NCI-H526 treated with DMSO at 0.1 percent for 48 hours (cell line): ENCODE results near the gene TNFRSF4.

Experiments
- DNase-seq: peaks from one replicate; lab custom pipeline; 2025; lab: John Stamatoyannopoulos, UW

Gene TNFRSF4

DNA sequence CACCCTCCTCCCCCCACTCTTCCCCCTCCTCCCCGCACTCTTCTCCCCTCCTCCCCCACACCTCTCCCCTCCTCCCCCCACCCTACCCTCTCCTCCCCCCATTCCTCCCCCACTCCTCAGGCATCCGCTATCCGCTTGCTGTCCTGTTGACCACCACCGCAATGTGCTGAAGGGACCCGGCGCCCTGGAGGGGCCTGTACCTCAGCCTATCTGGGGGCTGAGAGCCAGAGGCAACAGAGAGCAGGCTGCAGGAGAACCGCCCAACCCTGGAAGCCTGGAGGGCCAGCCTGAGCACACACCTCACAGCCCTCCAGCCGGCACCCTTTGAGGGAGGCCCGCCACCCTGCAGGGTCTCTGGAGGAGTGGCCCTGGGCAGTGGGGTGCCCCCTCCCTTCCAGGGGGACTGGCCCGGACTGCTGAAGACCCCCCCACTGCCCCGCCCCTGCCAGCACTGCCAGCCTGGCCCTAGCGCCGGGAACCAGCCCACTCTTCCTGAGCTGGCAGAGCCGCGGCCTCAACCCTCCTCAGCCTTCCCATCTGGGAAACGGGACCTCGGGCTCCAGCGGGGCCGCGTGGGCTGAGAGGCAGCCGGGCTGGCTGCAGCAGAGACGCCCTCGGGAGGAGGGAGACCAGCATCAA is 31.3 kb upstream of the TNFRSF4 start:
- no peak for DNase-seq

DNA sequence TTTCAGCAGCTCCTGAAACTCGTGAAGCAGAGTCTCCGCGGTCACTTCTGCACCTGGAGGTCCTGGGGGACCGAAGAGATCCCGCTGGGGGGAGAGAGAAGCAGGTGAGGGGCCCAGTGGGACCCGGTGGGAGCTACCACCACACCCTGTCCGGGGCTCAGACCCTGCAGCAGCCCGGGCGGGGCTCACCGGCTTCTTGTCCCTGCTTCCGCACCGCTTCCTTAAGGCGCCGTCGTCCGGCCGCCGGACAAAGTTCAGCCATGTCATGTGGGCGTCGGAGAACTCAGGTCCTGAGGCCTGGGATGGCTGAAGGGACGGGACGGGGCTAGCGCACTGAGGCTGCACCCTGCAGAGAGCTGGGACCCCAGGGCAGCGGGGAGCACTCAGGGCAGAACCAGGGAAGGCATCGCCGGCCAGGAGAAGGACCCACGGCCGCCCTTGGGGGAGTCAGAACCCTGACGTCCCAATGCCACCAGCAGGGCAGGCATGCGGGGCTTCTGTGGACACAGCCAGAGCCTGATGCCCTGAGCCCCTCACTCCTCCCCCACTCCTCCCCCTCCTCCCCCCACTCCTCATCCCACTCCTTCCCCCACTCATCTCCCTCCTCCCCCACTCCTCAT is 30.3 kb upstream of the TNFRSF4 start:
- DNase-seq = no peak

- DNase-seq = no peak
Measured at GRCh38 chr1:1243807-1244191, 29.8 kb upstream of the TNFRSF4 start.

- DNase-seq = no peak
Measured at GRCh38 chr1:1243266-1243660, 29.3 kb upstream of the TNFRSF4 start.

DNA sequence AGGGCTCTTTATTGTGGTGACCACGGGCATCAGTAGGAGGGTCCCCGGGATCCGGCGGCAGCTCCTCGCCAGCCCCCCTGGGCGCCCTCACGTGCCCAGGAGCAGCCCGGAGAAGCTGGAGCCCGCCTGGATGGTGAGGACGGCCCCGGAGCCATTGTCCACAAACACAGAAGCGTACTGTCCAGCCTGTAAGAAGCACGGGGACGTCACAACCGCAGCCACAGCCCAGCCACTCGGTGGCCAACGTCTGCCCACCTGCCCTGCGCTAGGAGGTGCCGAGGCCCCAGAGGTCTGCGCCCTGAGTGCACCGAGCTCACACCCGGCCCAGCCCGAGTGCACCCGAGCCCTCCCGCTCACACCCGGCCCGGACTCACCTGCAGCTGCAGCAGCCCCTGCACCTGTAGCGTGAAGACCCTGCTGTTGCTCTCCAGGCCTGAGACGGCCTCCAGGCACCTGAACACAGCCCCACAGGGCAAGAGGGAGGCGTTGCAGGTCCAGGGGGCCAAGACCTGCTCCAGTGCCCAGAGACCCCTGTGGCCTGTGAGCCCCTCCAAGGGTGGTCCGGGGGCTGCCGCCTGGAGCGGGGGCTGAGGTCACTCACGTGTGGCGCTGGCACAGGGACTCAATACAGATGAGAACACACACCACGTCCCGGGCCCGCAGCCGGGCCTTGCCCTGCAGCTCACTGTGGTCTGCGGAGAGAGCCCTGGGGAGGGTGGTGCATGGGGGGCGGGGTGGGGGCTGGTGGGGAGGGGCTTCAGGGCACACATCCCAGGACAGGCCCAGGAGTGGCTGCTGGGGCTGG is 28.7 kb upstream of the TNFRSF4 start:
- DNase-seq = no peak

DNA sequence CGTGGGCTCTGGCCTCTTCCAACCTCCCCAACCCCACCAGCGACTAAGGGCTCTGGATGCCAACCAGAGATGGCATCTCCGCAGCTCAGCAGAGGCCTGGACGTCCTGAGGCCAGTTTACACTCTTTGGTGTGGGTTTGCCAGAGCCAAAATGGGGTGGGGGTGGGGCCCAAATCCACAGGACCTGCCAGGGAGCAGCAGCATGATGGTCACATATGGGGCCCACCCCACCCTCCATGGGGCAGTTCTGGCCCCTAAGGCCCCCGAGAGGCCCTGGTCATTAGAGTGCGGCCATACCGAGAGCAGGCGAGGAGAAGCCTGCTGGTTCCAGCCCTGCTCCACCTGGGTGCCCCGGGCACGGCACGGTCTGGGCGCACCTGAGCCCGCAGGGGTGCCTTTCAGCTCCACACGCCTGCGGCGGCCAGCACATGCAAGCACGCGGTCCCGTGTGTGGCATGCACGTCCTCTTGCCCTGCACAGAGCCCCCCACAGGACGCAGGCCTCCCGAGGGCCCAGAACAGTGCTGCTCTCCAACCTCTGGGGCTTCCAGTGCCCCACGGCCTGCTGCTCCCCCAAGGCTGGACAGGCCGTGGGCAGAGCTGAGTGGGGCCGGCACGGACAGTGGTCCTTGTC is 27.8 kb upstream of the TNFRSF4 start:
- DNase-seq = no peak

- no peak for DNase-seq
Measured at GRCh38 chr1:1240822-1241587, 27.1 kb upstream of the TNFRSF4 start.

DNA sequence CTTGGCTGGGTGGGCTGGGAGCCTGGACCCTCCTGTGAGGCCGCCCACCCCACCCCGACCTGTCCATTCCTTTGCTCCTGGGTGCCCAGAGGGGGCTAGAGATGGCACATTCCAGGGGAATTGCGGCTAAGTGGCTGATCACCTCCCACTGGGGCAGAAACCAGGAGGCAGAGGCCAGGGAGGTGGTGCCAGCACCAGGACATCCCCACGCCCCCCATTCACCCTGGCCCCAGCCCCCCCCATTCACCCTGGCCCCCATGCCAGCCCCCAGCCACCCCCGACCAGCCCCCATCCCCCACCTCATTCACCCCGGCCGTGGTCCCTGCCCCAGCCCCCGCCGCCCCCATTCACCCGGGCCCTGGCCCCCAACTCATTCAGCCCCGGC is 26.4 kb upstream of the TNFRSF4 start:
- DNase-seq = no peak

- no peak for DNase-seq
Measured at GRCh38 chr1:1239614-1240347, 25.8 kb upstream of the TNFRSF4 start.

GRCh38 chr1:1239227-1239613 is 25.3 kb upstream of the TNFRSF4 start:
- no peak for DNase-seq

- no peak for DNase-seq
Measured at GRCh38 chr1:1238702-1239178, 24.8 kb upstream of the TNFRSF4 start.

GRCh38 chr1:1237874-1238701 is 24.1 kb upstream of the TNFRSF4 start:
- peak; percentile 59 for DNase-seq

GRCh38 chr1:1236945-1237873 is 23.3 kb upstream of the TNFRSF4 start:
- DNase-seq = no peak

DNA sequence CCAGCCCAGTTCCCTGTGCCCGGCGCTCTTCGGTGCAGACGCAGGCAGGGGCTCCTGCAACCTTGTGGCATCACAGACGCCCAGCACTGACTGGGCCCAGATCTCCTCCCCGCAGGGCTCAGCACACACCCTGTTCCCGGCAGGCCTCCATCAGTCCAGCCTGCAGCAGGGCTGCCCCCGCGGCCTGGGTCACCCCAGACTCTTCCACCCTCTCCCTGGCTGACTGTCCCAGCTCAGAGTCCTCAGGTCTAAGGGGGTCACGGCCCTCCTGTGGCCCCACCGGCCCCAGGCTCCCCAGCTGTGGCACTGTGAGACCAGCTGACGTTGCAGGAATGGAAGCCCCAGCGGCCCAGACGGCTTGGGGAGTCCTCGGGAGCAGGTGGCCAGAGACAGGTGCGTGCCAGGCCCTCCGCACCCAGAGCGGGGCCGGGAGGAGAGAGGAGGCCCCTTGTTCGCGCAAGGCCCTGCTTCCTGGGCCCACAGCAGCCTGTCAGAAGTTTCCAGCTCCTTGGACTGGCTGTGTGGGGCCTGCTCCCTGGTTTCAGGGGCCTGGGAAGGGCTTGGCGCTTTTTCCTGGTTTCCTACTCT is 22.3 kb upstream of the TNFRSF4 start:
- no peak for DNase-seq

DNA sequence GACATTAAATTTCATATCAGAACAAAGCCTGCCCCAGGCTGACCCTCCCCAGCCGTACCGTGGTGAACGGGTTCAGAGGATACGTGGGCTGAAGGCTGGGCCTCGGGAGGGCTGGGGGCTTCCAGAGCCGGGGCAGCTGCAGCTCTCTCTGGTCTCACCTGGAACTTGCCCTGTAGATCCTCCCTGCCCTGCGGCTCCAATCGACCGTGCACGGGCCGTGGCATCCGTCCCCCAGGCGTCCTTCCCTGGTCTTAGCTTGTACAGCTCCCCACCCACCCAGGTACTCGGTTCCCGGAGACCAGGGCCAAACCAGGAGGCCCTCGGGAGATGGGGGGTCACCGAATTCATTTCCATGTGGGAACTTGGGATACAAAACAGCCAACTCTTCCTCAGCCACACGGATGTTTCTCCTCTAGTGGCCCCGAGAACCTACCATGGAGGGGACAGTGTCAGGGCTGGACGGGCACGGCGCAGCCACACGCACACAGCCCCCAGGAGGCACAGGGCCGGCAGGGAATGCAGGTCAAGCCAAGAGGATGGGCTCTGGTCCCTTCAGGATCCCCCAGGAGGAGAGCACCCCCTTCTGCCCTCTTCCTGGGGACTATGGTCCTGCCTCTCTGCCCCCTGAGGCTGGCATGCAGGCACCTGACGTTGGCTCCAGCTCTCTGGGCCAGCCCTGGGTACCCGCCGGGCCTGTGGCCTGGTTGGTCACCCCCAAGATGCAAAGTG is 21.2 kb upstream of the TNFRSF4 start:
- no peak for DNase-seq

DNA sequence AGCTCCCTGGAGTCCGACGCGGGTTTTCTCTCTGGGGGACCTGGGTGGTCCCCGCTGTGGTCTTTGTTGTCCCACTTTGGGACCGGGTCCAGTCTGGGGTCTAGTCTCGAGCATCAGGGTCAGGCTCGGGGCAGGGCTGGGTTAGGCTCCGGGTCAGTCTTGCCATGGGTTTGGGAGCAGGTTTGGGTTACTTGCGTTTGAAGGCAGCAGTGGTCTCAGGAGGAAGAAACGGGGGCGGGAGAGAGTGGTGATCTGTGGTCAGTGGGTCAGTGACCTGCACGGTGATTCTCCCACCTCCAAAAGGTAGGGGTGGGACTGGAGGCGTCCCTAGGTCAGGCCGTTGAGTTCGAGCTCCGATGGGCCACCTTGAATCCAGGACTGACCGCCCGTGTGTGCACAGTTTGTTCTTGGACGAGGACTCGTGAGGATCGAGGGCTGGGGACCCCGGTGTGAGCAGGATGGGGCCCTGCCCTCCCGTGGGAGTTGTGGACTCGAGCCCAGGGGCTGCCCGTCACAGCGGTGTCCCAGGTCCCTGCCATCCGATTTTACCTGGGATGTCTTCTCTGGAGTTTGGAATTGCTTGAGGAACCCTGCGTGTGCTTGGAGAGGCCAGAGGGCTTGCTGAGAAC is 20.3 kb upstream of the TNFRSF4 start:
- no peak for DNase-seq

GRCh38 chr1:1233567-1233892 is 19.6 kb upstream of the TNFRSF4 start:
- no peak for DNase-seq
